ENCODE measurements around the gene TSLP. TPM values are rescaled to one million over a fixed set of nuclear protein-coding genes. Genes with fewer than 3 reads are reported as not detected.

TSLP gene
- total RNA-seq, 4 donors from 2014 or later, result 1.1 to 2.2 (median 1.2) TPM; not detected in 1

DNA sequence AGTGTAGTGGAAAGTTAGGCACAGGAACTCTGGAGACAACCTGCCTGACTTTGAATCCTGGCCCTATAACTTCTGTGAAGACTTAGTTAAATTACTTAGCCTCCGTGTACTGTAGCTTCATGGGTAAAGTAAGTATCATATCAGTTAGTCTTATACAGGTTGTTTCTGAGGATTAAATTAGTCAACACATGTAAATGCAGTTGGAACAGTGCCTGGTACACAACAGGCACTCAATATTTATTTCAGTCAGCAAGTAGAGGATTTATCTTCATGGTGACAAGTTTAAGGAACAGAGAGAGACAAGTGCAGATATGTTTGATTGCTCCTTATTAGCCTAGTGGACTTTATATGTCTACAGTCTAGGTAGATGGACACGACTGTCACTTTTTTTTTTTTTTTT is 2.7 kb downstream of the TSLP start:
- TF ChIP-seq, protein P1, sequence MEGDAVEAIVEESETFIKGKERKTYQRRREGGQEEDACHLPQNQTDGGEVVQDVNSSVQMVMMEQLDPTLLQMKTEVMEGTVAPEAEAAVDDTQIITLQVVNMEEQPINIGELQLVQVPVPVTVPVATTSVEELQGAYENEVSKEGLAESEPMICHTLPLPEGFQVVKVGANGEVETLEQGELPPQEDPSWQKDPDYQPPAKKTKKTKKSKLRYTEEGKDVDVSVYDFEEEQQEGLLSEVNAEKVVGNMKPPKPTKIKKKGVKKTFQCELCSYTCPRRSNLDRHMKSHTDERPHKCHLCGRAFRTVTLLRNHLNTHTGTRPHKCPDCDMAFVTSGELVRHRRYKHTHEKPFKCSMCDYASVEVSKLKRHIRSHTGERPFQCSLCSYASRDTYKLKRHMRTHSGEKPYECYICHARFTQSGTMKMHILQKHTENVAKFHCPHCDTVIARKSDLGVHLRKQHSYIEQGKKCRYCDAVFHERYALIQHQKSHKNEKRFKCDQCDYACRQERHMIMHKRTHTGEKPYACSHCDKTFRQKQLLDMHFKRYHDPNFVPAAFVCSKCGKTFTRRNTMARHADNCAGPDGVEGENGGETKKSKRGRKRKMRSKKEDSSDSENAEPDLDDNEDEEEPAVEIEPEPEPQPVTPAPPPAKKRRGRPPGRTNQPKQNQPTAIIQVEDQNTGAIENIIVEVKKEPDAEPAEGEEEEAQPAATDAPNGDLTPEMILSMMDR (IDR thresholded peaks at IDR 0.05), result no peak
- DNase-seq (ENCODE audit: low spot score), result no peak
- no peak for ATAC-seq (ENCODE audit: low FRiP score)

DNA sequence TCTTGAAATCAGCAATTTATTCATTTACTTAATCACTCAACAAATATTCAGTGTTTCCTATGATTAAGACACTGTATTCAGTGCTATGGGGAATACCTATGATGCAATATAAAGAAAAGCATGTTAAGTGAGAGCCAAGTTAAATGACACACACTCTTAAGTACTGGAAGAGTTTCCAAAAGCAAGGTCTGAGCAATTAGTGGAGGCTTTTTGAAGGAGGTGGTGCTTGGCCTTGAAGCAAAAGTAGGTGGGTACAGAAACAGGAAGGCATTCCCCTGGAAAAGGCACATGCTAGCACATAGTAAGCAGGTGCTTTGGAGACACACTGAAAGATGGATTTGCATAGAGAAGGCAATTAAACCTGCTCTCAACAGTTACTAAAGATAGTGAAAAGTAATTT is 4.0 kb downstream of the TSLP start:
- no peak for DNase-seq (ENCODE audit: low spot score)
- peak; percentile 84 for ATAC-seq (ENCODE audit: low FRiP score)
- TF ChIP-seq, protein P1 (IDR thresholded peaks at IDR 0.05), result no peak

DNA sequence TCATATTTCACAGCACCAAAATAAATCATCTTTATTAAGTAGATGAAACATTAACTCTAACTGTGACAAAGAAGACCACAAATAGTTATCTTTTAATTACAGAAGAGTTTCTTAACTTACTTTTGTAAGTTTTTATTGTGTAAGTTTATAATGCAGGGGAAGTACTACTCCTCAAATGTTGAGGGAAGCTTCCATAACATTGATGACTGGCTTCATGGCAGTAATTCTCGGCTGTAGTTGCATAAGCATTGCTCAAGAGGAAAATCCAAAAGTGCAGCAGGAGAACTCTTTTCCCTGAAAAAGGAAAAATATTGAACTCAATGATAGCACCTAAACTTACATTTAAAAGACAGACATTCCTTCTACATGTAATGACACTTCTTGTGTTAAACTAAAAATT is 4.6 kb downstream of the TSLP start:
- DNase-seq (ENCODE audit: low spot score) (no peak), ATAC-seq (ENCODE audit: low FRiP score) (no peak)
- TF ChIP-seq, protein P1 (IDR thresholded peaks at IDR 0.05), result no peak

DNA sequence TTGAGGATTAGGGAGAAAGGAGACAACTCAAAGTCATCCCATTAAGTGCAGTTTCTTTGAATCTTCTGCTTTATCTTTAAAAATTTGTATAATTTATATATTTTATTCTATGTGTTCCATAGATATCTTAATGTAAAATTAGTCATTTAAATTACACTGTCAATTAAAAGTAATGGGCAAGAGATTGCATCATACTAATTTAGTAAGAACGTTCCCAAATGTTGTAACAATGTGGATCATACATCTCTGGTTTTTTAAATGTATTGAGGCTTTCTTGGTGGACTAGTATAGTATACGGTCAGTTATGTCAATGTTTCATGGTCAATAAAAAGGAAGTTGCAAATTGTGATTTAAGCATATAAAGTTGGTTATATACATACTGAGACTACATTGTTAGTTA is 6.2 kb downstream of the TSLP start:
- TF ChIP-seq, protein P1 (IDR thresholded peaks at IDR 0.05), result no peak
- ATAC-seq (ENCODE audit: low FRiP score), result no peak

DNA sequence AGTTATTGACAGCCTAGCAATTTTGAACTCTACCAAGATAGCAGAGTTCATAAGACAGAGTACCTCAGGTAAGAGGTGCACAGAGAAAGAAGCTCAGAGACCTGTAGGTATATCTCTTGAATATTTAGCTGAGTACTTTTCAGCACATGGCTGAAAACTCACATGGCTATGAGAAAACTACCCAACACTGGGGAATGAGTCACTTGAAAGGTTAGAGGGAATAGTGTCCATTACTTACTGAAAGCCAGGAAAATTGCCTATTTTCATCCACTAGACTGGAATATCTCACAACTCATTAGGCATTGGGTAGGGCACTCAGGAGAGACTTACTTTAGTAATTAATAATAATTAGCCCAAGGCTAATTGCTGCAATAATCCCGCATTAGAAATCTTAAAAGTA is 8.3 kb downstream of the TSLP start:
- no peak for ATAC-seq (ENCODE audit: low FRiP score)
- TF ChIP-seq, protein P1 (IDR thresholded peaks at IDR 0.05), result no peak
- no peak for DNase-seq (ENCODE audit: low spot score)

More for the DNA sequence above, 6.2 kb downstream of the TSLP start:
- no peak for DNase-seq (ENCODE audit: low spot score)

DNA sequence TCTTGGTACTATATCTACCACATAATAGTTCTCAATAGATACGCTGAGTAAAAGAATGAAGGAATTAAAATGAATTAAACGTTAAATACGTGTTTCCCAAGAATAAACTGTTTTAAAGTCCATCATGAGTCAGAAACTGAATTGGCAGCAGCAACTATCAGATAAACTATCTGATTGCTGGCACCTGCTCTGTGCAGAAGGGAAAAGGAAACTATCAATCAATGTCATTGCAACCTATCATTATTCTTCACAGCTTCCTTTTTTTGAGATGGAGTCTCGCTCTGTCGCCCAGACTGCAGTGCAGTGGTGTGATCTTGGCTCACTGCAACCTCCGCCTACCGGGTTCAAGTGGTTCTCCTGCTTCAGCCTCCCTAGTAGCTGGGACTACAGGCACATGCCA is 11.8 kb downstream of the TSLP start:
- DNase-seq (ENCODE audit: low spot score) (no peak), ATAC-seq (ENCODE audit: low FRiP score) (no peak)
- TF ChIP-seq, protein P1 (IDR thresholded peaks at IDR 0.05), result no peak

DNA sequence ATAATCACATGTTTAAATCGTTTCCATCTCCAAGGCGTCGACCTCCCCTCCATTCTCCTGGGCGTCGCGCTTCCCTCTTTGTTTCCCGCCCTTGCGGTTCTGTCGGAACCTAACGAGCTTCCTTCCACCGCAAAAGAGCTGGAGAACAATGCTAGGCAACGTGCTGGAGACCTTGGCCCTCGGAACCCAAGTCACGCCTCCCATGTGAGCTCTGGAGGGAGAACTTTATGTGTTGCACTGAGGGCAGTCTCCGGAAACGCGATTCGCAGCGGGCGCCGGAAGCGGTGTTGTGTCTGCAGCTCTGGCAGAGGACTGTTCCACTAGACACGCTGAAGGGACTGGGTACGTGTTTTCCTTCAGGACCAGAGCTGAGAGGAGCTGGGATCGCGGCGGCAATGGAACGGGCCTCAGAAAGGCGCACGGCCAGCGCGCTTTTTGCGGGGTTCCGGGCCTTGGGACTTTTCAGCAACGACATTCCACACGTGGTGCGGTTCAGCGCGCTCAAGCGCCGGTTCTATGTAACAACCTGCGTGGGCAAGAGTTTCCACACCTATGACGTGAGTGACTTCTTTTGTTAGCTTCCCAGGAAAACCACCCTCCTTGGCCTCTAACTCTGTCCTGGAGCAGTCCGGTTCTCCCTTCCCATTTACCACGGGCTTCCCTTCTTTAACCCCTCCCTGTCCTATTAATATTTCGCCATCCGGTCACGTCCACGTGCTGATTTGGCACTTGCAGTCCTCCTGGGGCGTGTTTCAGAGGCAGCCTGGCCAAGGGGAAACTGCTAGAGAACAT is 20.7 kb downstream of the TSLP start, which contains the start of gene WDR36:
TSS of gene WDR36 (plus strand) at position 287 of the 792 bp plus-strand sequence. CDS start at position 396, 109 bp downstream.
- ATAC-seq (ENCODE audit: low FRiP score) (peak; percentile 99), DNase-seq (ENCODE audit: low spot score) (peak; percentile 65)
- TF ChIP-seq, protein P1 (IDR thresholded peaks at IDR 0.05), result no peak

All from omental fat pad (tissue), 4 donors.